GM18505 (cell line): ENCODE data around the gene SPECC1L.

Experiments used
- ATAC-seq: cut with Tn5 transposase; IDR thresholded peaks from one replicate; pipeline ENCODE4 v1.9.1; 2021; ENCODE audit not compliant: unreplicated experiment
- POLR2A ChIP-seq: IDR thresholded peaks from 4 replicates; pipeline ENCODE4 v1.6.1; 2011; ENCODE audit warnings: borderline replicate concordance; ENCODE audit not compliant: insufficient read depth, insufficient read length; ENCODE audit errors: extremely low read depth

Gene SPECC1L

DNA sequence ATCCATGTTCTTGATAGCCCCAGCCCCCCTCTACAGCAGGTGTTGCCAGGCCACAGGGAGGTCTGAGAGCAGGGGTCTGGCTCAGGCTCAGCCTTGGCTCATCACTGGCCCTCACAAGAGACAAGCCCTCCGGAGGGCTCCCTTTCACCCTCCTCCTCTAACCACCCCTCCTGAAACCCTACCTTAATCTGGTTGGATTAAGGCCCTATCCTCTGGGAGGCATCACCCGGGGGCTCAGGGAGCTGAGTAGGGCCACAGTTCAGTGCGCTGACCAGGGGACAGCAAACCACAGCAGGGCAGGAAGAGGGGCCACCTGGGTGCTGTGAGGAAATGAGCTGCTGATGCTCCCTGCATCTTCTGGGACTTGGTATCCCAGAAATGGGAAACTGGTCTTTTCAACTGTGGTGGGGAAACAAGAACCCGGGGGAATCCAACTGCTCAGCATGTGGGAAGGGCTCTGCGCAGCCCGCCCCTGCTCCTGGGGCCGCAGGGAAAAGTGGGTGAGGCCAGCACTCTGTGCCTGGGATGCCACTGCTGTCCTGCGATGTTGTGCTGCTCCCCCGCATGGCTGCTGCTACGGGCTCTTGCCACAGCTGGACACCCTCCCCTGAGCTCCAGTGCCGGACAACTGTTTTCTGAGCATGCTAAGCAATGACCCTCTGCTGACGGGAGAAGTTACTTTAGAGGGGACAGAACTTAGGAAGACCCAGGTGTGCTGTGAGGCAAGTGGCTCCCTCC lies 174.3 kb downstream of the SPECC1L start:
- ATAC-seq = no peak
- TF ChIP-seq POLR2A = no peak

DNA sequence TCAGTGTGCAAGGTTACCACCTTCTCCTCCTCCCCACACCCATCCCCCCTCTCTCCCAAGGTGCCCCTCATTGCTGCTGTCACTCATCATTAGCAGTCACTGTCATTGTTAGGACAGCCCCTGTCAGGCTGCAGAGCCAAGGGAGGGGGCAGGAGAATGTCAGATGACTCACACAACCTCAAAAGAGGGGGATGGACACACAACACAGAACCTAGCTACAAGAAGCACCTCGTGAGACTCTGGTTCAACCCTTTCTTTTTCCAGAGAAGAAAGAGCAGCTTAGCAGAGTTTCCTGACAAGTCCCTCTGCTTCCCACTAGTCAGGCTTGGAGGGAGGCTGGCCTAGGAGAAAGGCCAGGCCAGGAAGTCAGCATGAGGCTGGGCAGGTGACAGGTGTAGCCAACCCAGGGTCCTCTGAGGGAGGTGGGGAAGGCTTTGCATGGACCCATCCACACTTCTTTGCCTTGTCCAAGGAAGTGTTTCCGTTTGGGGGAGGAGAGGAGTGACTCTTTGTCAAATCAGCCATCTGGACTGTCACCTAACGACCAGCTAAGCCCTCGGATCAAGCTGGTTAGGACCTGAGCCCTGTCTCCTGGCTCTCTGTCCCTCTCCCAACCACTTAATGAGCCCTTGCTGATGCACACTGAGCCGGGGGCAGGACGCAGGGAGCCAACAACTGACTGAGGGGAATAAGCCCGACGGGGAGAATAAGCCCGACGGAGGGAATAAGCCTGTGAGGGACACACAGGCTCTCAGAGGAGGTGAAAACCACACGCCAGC lies 175.0 kb downstream of the SPECC1L start:
- ATAC-seq = no peak
- no peak for TF ChIP-seq POLR2A

DNA sequence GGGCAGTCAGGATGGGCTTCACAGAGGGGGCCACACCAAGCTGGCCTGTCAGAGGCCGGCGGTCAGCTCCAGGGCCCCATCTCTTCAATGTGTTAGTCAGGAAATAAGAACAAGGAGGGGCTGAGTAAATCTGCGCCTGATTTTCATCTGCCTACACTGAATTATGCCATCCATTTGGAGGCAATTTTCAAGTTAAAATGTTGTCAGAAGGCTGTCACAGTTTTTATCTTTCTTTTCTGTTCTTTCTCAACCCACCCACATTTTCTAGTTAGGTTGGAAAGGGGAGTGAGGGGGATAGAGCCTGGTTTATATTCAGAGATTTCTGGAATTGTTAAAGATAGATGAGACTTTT lies 175.6 kb downstream of the SPECC1L start:
- no peak for ATAC-seq
- TF ChIP-seq POLR2A = no peak

DNA sequence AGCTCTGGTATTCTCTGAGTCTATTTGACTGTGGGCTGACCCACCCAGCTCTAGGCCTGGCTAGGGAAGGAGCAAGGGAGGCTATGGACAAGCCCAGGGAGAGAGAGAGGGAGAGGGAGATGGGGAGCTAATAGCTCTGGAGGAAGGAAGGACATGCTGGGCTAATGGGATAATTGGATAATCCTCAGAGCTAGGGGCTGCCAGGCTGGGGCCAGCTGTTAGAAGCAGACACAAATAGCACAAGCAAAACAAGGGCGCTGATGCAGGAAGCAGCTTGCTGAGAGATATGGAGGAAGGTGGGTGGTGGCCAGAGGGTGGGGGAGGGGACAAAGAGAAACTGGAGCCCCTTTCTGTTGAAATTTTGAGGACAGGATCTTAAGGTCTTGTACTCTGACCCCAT lies 180.0 kb downstream of the SPECC1L start:
- TF ChIP-seq POLR2A = no peak
- no peak for ATAC-seq

DNA sequence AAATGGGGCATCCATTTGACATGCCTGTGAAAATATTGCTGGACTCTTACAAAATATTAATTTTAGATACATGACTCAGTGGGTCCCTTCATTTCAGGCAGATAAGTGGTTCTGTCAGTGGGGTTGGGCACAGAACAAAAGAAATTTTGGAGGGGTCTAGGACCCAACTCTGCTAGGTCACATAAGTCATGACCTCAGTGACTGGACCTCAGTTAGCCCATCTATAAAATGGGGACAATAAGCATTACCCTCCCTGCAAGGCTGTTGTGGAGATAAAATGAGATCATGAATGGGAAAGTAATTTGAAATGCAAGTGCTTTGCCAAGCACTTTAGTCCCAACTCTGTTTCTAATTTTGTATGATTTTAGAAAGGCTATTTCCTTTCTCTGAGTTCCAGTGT lies 180.5 kb downstream of the SPECC1L start:
- no peak for TF ChIP-seq POLR2A
- ATAC-seq = no peak

DNA sequence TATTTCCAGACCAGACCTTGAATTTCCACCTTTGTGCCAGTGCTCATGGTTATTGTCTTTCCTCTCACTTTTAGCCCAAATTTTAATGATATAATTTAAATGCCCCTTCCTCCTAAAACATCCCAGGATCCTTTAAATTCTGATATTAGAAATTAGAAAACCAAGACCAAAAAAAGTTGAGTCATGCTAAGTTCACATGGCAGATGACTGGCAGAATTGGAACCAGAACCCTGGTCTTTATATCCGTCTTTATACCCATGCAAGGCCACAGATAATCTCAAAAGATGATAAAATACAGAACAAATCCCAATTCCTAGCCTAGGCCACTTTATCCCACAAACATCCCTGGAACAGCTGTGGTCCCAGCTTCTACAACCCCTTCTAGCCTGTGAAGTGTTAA lies 183.2 kb downstream of the SPECC1L start:
- no peak for TF ChIP-seq POLR2A
- ATAC-seq = no peak

DNA sequence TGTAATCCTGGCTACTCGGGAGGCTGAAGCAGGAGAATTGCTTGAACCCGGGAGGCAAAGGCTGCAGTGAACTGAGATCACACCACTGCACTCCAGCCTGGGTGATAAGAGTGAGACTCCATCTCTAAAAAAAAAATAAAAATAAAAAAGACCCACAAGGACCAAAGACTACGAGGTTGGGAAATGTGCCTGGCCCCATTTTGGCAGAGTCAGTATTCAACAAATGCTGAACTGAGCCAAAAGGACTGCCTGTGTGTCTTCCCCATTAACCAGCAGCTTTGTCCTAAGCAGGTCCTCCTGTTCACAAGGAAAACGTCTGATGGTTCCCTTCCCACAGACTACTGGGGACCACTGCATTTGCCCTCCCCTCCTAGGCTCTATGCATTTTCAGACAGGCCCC lies 184.4 kb downstream of the SPECC1L start:
- no peak for TF ChIP-seq POLR2A
- no peak for ATAC-seq

DNA sequence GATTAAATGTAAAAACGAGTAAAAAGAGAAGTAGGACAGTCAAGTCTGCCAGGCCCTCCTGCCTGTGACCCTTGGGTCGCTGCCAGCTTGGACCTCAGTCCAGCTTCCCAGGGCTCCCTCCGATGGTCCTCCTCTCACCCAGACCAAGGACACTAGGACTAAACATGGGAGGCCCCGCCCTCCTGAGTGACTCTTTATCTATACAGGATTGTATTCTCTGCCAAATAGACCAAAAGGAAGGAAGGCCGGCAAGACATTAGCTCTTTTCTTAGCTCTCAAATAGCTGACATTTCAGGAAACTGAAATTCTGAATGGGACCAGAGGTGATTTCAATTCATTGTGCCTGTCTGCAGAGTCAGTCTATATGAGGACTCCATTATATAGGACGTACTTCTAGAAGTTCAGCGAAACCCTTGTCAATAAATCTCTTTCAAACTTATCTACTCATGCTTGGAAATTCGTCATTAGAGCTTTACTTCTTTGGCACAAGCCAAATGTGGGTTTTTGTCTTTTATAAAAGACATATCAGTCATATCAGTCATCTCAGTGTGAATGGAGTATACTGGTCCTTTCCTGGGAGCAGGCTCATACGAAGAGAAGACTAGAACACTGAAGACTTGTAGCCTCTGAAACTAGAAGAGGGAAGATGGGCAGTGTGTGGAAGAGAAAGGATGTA lies 185.3 kb downstream of the SPECC1L start:
- no peak for TF ChIP-seq POLR2A
- no peak for ATAC-seq

DNA sequence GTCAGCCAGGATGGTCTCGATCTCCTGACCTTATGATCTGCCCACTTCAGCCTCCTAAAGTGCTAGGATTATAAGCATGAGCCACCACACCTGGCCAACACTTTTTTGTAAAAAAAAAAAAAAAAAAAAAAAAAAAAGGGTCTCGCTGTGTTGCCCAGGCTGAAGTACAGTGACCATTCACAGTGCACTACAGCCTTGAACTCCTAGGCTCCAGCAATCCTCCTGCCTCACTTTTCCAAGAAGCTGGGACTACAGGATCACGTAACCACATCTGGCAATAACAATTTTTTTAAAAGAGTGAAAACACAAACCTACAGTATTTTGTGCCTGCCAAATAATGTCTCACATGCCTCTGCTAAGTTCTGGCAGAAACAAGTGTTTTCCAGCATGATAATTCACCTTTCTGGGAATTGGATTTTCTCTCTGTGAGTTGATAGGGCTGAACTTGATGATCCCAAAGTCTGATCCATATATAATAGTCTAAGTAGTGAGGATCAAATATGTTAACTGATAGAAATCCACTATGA lies 187.3 kb downstream of the SPECC1L start:
- TF ChIP-seq POLR2A = no peak
- no peak for ATAC-seq

DNA sequence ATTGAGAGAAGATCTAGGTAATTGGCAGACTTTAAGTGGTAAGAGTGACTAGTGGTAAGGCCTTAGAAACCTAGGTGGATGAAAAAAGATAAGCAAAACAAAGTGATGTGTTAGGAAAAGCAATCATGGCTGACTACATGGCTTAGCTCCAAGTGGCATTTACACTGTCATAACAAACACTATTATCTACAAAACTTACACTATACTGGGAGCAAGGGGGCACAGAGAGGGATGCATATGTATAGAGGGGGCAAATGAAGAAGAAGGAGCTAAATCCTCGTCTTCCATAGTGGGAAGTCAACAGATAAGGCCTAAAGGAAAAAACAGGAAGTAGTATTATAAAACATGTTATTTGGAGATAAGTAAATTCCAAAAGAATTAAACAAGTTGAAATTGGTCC lies 189.3 kb downstream of the SPECC1L start:
- TF ChIP-seq POLR2A = no peak
- no peak for ATAC-seq

DNA sequence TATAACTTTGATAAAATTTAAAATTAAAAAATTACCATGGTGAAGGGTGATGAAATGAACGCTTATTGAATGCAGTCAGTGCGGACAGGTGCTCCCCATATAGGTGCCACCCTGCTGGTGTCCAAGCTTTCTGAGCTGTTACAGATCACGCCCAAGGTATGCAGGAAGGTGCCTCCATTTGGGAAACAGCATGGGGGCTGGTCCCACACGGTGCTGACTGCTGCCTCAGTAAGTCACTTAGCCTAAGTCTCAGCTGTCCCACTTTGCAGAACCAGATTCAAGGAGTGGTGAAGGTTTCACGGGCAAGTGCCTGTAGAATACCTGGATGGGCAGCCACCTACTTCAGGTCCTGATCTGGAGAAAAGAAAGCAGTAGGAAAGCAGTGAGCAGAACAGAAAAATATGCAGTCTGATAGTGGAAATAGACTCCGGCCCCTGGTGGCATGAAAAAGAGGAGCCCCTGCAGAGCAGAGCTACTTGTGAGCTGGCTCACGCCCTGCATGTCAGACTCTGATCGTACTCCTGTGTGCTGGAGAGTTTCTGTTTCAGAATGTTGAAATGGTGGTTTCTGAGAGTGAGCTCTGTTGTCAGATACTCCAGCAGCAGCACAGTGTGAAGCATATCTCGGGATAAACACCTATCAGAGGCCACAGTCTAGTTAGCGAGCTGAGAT lies 189.9 kb downstream of the SPECC1L start:
- ATAC-seq = no peak
- TF ChIP-seq POLR2A = peak; percentile 32

DNA sequence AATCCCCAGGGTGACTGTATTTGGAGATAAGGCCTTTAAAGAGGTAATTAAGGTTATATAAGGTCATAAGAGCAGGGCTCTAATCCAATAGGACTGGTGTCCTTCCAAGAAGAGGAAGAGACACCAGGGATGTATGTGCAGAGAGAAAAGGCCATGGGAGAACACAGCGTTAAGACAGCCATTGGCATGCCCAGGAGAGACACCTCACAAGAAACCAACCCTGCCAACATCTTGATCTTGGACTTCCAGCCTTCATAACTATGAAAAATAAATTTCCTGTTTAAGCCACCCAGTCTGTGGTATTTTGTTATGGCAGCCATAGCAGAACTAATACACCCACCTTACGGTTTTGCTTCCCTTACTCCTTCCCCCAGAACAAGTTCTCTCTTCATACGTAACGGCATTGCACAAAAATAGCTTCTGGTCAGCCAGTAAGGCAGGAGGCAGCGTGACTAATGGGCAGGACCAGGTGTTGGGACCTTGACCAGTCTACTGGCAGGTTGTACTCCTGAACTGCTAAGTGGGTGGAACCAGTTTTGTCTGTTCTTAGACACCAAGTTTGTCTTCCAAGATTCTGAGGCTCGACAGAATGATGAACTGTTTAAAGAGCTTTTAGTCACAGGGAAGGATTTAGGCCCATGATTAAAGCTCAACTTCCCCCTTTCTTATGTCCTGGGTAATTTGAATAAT lies 192.6 kb downstream of the SPECC1L start:
- ATAC-seq = no peak
- TF ChIP-seq POLR2A = no peak
